ENCODE data around the gene AGR2. TPM values are rescaled to one million over a fixed set of nuclear protein-coding genes. Genes with fewer than 3 reads are reported as not detected.
"Not testable (repeated sequence)": the region's sequence is repeated elsewhere in the genome, so short reads cannot be mapped to it uniquely, and the experiment has no call there.

AGR2 gene
- total RNA-seq (2014; rRNA removed) (72.2 and 140 TPM in 2 replicates), Bru-seq, nascent RNA (percentile 99 among the genes with signal in this experiment), BruChase-seq, experiment 1, labeled RNA remaining after a 6-hour chase (percentile 98 among the genes with signal in this experiment), BruChase-seq, experiment 2, labeled RNA remaining after a 2-hour chase (percentile 95 among the genes with signal in this experiment)
- long read RNA-seq, transcript AGR2-203 (8 exons, 1,778 nt) = major isoform, 534 of 672 reads
- long read RNA-seq, partial matches to known transcripts = 10 of 672 reads
- long read RNA-seq, other reads (novel, unspliced or antisense) = 128 of 672 reads

DNA sequence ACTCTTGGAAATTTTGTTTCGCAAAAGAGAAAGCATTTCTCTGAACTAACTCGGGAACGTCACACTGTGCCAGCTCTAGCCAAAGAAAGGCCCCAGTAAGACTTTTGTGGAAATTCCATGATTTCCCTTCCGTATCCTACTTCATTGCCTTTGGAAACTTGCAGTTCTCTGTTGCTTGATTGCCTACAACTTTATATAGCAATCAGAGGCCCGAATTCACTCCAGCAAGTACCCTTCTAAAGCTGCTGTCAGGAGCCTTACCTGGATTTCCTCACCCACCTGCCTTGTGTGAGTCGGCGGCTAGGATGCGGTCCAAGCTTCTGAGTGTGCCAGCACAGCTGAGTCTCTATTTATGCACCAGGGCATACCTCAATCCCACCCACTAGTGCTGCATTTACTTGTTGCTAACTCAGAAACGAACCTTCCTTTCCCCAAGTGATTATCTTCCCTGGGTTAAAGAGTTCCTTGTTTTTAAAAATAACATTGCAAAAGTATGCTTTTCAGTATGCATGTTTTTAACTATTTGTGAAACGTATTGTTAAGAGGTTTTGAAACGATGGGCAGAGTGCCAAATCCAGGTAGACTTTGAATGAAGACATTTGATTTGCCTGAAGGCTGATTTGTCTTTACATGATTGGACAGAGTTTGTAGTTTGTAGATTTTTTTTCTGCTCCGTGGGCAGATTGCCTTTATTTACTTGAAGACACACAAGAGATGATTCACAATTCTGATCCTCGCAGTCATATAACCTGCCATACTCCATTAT, at the start of gene AGR2:
Gene AGR2 (minus strand): TSS at position 326 of the 766 bp plus-strand sequence. CDS start 3,203 bp downstream, outside the sequence.
- Histone ChIP-seq H3K9me3 (ENCODE audit: low read length) (no peaks in the 10 kb centered on the region), H3K9me2 (replicated peaks; ENCODE audit: low read length) (no peaks in the 10 kb centered on the region), H3K27me3 (ENCODE audit: low read length) (no peaks in the 10 kb centered on the region), H2AFZ (ENCODE audit: low read length) (0 out of 2 replicates have a peak within 1 kb of the TSS, but pooled peaks have one; percentile 44), H3K9ac (ENCODE audit: low read length) (peak within 1 kb of the TSS; percentile 95), H4K20me1 (ENCODE audit: low read length) (peaks cover 3% of the 10 kb centered on the region; the same call in 1 of the 2 replicates), H3K36me3 (ENCODE audit: low read depth, low read length) (peaks cover 9% of the 10 kb centered on the region; the same call in 1 of the 2 replicates), H3F3A (ENCODE audit: low read length, unreplicated experiment) (peaks cover 10% of the 10 kb centered on the region), H3K27ac (ENCODE audit: low read length) (peak within 1 kb of the TSS; percentile 96), H3K4me3 (ENCODE audit: low read length) (peak within 1 kb of the TSS; percentile 84), H3K4me1 (ENCODE audit: insufficient read depth, low read length) (peaks cover 61% of the 10 kb centered on the region), H3K4me2 (ENCODE audit: low read length) (peak within 1 kb of the TSS; percentile 96), H3K79me2 (ENCODE audit: low read length) (peaks cover 22% of the 10 kb centered on the region)
- CTCF ChIA-PET = interaction anchor here (0.6 to 1.2 kb wide), 2 partner anchors 42 to 86 kb away, joined by 3 to 5 read pairs; no protein-coding TSS in a partner anchor
- BruUV-seq (replicated peaks) = no TSS peak
- ATAC-seq (peak; percentile 74), DNase-seq (peak; percentile 93)
- intact Hi-C loops (cut with micrococcal nuclease) = loop anchor here (1.0 to 10.0 kb wide), 4 partner anchors 8 to 500 kb away; no protein-coding TSS in a partner anchor
- TF ChIP-seq EZH2phosphoT487 (IDR thresholded peaks at IDR 0.05; ENCODE audit: borderline replicate concordance, low read length) (no peak), EZH2 (IDR thresholded peaks at IDR 0.05; ENCODE audit: low read length, unreplicated experiment) (no peak), CTCF (conservative IDR thresholded peaks at IDR 0.05; ENCODE audit: low read depth, low read length) (no peak)
- POLR2A ChIA-PET (ENCODE audit: unreplicated experiment) = interaction anchor here (0.6 to 2.0 kb wide), 4 partner anchors 68 to 272 kb away, joined by 3 to 9 read pairs (median 4); no protein-coding TSS in a partner anchor

DNA sequence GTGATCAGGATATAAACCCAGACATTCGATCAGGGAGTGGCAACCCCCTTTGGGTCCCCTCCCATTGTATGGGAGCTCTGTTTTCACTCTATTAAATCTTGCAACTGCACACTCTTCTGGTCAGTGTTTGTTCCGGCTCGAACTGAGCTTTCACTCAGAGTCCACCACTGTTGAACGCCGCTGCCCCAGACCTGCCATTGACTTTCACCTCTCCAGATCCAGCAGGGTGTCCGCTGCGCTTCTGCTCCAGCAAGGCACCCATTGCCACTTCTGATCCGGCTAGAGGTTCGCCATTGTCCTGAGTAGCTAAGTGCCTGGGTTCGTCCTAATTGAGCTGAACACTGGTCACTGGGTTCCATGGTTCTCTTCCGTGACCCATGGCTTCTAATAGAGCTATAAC, 48.4 kb upstream of the AGR2 start:
- H3K36me3 ChIP-seq (ENCODE audit: low read depth, low read length); CTCF ChIA-PET; H3K9ac ChIP-seq (ENCODE audit: low read length); POLR2A ChIA-PET (ENCODE audit: unreplicated experiment); ATAC-seq; H4K20me1 ChIP-seq (ENCODE audit: low read length); BruUV-seq (replicated peaks); H2AFZ ChIP-seq (ENCODE audit: low read length); H3K4me3 ChIP-seq (ENCODE audit: low read length); H3K79me2 ChIP-seq (ENCODE audit: low read length); H3K9me2 ChIP-seq (replicated peaks; ENCODE audit: low read length); H3K27ac ChIP-seq (ENCODE audit: low read length); intact Hi-C loops (cut with micrococcal nuclease); H3F3A ChIP-seq (ENCODE audit: low read length, unreplicated experiment); H3K27me3 ChIP-seq (ENCODE audit: low read length); H3K4me2 ChIP-seq (ENCODE audit: low read length); H3K9me3 ChIP-seq (ENCODE audit: low read length); DNase-seq: not testable (repeated sequence)
- peaks cover 17% of the 10 kb centered on the region for H3K4me1 ChIP-seq (ENCODE audit: insufficient read depth, low read length)

- no peaks in the 10 kb centered on the region for H3K9me3 ChIP-seq (ENCODE audit: low read length)
- DNase-seq = no peak
- H3K4me3 ChIP-seq (ENCODE audit: low read length) = no peak overlapping the region
- no TSS peak for BruUV-seq (replicated peaks)
- no peaks in the 10 kb centered on the region for H3K79me2 ChIP-seq (ENCODE audit: low read length)
- H3F3A ChIP-seq (ENCODE audit: low read length, unreplicated experiment) = peaks cover 3% of the 10 kb centered on the region
- no peak overlapping the region for H3K4me2 ChIP-seq (ENCODE audit: low read length)
- H2AFZ ChIP-seq (ENCODE audit: low read length) = no peak overlapping the region
- POLR2A ChIA-PET (ENCODE audit: unreplicated experiment) = no interaction called here
- peaks cover 29% of the 10 kb centered on the region for H3K4me1 ChIP-seq (ENCODE audit: insufficient read depth, low read length)
- H3K27ac ChIP-seq (ENCODE audit: low read length) = no peak overlapping the region
- CTCF ChIA-PET = no interaction called here
- H4K20me1 ChIP-seq (ENCODE audit: low read length) = no peaks in the 10 kb centered on the region
- H3K9ac ChIP-seq (ENCODE audit: low read length) = no peak overlapping the region
- H3K36me3 ChIP-seq (ENCODE audit: low read depth, low read length) = no peaks in the 10 kb centered on the region
- H3K9me2 ChIP-seq (replicated peaks; ENCODE audit: low read length) = no peaks in the 10 kb centered on the region
- TF ChIP-seq CTCF (conservative IDR thresholded peaks at IDR 0.05; ENCODE audit: low read depth, low read length) = no peak
- TF ChIP-seq EZH2 (IDR thresholded peaks at IDR 0.05; ENCODE audit: low read length, unreplicated experiment) = no peak
- no peak for TF ChIP-seq EZH2phosphoT487 (IDR thresholded peaks at IDR 0.05; ENCODE audit: borderline replicate concordance, low read length)
- ATAC-seq = no peak
- H3K27me3 ChIP-seq (ENCODE audit: low read length) = no peaks in the 10 kb centered on the region
- intact Hi-C loops (cut with micrococcal nuclease) = no loop called here
These were observed 47.0 kb upstream of the AGR2 start for GRCh38 chr7:16851829-16852228.
